Measurements from ENCODE around the gene TAT. TPM values are rescaled to one million over a fixed set of nuclear protein-coding genes. Genes with fewer than 3 reads are reported as not detected.
"Not testable (repeated sequence)": the region's sequence is repeated elsewhere in the genome, so short reads cannot be mapped to it uniquely, and the experiment has no call there.

The TAT gene
- under 1 TPM in 1 of 2 donors, not detected in 1; 0.09 TPM for total RNA-seq
- long read RNA-seq, donor 1 = 0 reads
- long read RNA-seq, donor 2 = 0 reads

DNA sequence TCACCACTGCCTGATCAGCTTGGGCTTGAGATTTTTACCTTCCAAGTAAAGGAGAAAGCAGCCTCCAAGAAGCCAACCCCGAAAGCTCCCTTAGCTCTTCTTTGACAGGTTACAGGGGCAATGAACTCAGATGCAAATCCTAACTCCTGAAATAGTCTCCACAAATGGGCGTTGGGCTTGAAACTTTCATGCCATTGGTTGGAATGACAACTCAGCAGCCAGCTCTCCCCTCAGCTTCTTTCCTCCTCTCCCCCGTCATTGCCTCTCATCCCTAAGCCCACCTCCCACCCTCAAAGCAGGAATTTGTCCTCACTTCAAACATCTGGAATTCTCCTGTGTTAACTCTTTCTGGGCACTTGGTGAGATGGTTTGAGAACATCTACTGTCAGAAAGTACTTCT is at the start of gene TAT:
Gene TAT, minus strand, starts transcription at position 122 of the 400 bp plus-strand sequence. CDS start 677 bp downstream, outside the sequence.
- intact Hi-C loops (cut with DNase I) = no loop called here
- DNase-seq (ENCODE audit: low spot score) = no peak

DNA sequence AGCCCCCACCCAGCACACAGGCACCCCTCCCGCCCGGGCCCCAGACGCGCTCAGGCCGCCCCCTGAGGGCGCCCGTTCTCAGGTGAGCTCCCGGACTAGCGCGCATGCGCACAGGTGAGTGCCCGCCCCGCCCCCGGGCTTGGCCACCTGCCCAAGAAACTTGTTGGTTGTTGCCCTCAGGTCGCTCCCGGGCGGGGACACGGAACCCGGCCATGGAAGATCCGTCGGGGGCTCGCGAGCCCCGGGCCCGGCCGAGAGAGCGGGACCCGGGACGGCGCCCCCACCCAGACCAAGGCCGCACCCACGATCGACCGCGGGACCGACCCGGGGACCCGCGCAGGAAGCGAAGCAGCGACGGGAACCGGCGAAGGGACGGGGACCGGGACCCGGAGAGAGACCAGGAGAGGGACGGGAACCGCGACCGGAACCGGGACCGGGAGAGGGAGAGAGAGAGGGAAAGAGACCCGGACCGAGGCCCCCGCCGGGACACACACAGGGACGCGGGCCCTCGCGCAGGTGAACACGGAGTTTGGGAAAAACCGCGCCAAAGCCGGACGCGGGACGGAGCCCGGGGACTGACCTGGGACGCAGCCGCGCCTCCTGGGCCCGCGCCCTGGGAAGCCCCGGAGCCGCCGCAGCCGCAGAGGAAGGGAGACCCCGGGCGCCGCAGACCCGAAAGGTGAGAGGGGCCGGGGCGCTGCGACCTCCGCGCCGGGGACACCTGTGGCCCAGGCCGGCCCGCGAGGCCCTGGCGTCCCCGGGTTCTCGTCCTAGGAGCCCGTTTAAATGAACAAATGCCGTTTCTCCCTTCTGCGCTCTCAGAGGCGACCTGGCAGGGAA is 49.3 kb upstream of the TAT start, which contains the start of gene MARVELD3:
Gene MARVELD3, plus strand, starts transcription at position 167 of the 840 bp plus-strand sequence. Its CDS starts 46 bp downstream, at position 213.
- no peak for DNase-seq (ENCODE audit: low spot score)
- intact Hi-C loops (cut with DNase I) = no loop called here

DNA sequence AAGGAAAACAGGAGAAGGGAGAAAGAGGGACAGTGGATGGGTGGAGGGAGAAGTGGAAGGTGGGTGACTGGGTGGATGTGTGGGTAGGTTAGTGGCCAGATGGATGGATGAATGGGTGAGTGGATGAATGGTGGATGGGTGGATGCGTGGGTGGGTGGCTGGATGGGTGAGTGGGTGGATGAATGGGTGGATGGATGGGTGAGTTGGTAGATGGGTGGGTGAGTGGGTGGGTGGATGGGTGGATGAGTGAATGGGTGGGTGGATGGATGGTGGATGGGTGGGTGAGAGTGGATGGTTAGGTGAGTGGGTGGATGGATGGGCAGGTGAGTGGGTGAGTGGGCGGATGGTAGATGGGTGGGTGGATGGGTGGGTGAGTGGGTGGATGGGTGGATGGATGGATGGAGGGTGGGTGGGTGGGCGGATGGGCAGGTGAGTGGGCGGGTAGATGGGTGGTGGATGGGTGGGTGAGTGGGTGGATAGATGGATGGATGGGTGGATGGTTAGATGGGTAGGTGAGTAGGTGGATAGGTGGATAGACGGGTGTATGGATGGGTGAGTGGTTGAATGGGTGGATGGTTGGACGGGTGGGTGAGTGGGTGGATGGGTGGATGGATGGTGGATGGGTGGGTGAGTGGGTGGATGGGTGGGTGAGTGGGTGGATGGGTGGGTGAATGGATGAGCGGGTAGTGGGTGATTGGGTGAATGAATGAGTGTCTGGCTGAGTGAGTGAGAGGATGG is 48.4 kb upstream of the TAT start:
- intact Hi-C loops (cut with DNase I) = no loop called here
- no peak for DNase-seq (ENCODE audit: low spot score)

DNA sequence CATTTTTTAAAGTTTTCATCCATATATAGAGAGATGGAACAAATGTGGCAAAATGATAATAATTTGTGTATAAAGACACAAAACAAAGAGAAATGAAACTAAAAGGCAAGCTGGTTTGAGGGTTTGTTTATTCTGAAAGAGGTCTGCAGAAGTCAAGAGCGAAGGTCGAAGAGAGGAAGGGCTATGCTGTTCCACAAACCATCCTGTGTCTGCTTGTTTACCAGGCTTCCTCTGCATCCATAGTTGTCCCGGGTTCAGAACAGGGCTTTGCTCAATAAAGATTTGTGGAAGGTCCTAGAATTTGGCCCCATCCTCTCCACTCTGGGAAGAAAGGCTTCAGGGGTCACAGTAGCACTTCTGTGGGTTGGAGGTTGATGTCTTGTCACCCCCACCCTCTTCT is 46.7 kb upstream of the TAT start:
- intact Hi-C loops (cut with DNase I) = no loop called here
- no peak for DNase-seq (ENCODE audit: low spot score)

DNA sequence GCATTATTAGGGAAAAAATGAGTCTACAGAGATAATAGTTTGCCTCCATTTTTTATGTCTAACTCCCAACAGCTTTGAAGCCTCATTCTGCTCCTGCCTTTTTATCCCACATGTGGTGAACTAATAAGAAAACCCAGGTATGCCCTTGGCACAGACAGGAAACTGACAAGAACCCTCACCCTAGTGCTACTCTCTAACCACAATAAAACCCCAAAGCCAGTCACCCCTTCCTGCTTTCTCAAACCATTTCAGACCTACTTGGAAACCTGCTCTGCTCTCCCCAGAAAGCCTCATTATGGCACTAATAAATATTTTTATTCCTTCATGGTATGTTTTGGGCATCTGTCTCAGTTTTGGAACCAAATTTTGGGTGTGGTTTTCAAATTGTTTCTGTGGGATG is 45.2 kb upstream of the TAT start:
- DNase-seq (ENCODE audit: low spot score) = no peak
- intact Hi-C loops (cut with DNase I) = no loop called here

DNA sequence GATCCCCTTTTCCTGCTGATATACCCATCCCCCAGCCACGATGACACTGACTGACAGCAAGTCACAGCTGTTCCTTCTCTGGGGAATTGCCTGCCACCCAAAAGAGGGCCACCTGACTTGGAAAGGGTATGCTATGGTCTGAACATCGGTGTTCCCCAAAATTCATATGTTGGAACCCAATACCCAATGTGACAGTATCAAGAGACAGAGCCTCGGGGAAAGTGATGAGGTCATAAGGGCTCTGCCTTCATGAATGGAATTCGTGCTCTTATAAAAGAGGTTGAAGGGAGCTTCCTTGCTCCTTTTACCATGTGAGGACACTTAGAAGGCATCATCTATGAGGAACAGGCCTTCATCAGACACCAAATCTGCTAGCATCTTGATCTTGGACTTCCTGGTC is 41.5 kb upstream of the TAT start:
- intact Hi-C loops (cut with DNase I) = loop anchor here in 1 of 2 donors (10.0 kb wide), 1 partner anchor 204 kb away; no protein-coding TSS in a partner anchor
- no peak for DNase-seq (ENCODE audit: low spot score)

DNA sequence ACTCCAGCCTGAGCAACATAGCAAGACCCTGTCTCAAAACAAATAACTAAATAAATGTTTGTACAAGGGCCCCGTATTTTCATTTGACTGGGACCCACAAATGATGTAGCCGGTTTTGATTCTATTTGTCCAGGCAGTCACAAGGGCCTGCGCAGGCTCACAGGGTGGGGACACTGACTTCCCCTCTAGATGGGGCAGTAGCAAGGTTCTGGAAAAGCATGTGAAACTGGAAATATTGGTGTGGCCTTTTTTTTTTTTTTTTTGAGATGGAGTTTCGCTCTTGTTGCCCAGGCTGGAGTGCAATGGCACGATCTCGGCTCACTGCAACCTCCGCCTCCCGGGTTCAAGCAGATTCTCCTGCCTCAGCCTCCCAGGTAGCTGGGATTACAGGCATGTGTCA is 38.1 kb upstream of the TAT start:
- not testable (repeated sequence) for DNase-seq (ENCODE audit: low spot score)
- intact Hi-C loops (cut with DNase I) = loop anchor here in 1 of 2 donors (10.0 kb wide), 1 partner anchor 200 kb away; no protein-coding TSS in a partner anchor

DNA sequence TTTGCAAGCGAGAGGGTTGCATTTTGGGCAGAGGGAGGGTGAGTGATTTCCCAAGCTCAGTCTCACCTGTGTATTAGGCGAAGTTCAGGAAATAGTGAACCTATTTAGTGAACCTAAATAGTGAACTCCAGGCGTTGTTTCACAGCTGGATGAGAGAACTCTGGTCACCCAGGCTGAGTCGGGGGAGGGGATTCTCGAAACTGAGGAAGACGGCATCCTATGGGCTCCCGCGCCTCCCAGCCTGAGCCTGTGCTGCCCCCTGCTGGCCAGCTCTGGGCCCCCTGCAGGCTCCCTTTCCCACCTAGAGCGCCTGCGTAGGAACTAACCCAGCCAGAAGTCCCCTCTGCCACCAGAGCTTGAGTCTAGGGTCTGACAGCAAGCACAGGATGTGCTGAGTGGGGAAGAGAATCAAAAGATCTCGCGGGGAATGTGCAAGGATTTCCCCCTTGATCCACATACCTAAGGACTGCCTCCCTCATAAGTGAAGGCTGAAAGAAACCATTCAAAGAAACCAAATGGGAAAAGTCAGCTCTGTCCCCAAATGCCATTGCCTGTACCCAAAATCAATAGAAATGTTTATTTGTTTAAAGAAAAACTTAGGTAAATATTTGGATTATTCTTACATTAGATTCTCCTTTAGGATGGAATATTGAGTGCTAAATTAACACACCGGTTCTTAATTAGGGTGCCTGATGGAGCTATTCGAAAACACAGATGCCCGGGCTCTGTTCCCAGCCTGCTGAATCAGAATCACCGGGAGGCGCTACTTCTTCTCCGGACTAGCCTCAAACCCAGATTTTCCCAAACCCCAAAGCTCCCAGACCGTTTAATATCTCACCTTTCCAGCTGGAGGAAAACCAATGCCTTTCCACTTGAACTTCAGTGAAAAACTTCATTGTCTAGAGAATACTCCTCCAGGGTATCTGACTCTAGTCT is 34.3 kb upstream of the TAT start:
- peak; percentile 86 for DNase-seq (ENCODE audit: low spot score)
- intact Hi-C loops (cut with DNase I) = loop anchor here in 1 of 2 donors (10.0 kb wide), 1 partner anchor 196 kb away; no protein-coding TSS in a partner anchor

DNA sequence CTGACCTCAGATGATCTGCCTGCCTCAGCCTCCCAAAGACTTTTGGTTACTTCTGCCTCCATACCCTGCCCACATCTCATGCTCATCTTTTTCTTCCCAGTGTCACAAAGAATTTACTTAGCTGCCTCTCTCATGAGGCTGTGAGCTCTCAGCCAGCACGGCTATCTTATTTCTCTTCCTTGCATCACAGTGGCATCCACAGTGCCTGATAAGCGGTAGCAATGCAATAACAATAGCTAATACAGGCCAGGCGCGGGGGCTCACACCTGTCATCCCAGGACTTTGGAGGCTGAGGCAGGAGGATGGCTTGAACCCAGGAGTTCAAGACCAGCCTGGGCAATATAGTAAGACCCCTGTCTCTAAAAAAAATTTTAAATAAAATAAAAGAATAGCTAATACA is 33.6 kb upstream of the TAT start:
- intact Hi-C loops (cut with DNase I) = loop anchor here in 1 of 2 donors (10.0 kb wide), 1 partner anchor 196 kb away; no protein-coding TSS in a partner anchor
- no peak for DNase-seq (ENCODE audit: low spot score)

DNA sequence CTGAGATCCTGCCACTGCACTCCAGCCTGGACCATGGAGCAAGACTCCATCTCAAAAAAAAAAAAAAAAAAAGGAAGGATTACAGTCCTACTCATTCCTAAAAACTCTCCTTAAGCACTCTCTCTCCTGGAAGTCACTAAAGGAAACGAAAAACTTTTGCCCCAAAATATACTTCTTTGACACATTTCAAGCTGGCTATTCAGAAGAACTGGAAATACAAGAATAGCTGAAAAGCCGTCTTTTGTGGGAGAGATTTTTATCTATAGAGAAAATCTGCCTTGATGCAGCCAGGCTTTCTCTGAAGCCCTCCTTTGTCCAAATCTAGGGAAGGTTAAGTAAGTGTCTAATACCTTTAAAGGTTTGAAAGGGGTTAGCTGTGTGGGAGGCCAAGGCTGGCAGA is 32.2 kb upstream of the TAT start:
- intact Hi-C loops (cut with DNase I) = no loop called here
- DNase-seq (ENCODE audit: low spot score) = no peak

DNA sequence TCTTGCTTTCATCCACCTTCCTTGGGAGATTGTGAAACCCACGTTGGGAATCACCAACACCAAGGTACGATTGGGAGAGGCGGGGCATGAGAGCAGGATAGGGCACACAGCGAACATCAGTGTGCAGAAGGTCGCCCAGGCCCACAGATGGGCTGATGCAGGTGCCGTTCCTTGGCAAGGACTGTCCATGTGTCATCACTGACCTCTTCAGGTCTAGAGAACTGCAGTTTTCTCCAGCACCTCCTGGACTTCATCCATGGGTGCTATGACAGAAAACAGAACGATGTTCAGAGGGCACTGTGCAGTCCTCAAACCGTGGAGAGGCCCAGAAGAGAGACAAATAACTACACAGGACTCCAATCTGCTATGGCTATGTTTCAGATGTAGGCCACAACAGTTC is 23.9 kb upstream of the TAT start:
- intact Hi-C loops (cut with DNase I) = no loop called here

DNA sequence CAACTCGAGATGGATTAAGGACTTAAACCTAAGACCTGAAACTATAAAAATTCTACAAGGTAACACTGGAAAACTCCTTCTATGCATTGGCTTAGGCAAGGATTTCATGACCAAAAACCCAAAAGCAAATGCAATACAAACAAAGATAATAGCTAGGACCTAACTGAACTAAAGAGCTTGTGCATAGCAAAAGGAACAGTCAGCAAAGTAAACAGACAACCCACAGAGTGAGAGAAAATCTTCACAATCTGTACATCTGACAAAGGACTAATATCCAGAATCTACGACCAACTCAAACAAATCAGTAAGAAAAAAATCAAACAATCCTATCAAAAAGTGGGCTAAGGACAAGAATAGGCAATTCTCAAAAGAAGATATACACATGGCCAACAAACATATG is 21.5 kb upstream of the TAT start:
- intact Hi-C loops (cut with DNase I); DNase-seq (ENCODE audit: low spot score): not testable (repeated sequence)

More for the DNA sequence above, 23.9 kb upstream of the TAT start:
- no peak for DNase-seq (ENCODE audit: low spot score)

DNA sequence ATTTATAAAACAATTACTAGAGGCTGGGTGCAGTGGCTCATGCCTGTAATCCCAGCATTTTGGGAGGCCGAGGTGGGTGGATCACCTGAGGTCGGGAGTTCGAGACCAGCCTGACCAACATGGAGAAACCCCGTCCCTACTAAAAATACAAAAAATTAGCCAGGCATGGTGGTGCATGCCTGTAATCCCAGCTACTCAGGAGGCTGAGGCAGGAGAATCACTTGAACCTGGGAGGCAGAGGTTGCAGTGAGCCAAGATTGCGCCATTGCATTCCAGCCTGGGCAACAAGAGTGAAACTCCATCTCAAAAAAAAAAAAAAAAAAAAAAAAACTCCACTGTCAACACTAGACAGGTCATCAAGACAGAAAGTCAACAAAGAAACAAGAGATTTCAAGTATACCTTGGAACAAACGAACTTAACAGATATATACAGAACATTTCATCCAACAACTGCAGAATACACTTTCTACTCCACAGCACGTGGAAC is 18.5 kb upstream of the TAT start:
- intact Hi-C loops (cut with DNase I); DNase-seq (ENCODE audit: low spot score): not testable (repeated sequence)

DNA sequence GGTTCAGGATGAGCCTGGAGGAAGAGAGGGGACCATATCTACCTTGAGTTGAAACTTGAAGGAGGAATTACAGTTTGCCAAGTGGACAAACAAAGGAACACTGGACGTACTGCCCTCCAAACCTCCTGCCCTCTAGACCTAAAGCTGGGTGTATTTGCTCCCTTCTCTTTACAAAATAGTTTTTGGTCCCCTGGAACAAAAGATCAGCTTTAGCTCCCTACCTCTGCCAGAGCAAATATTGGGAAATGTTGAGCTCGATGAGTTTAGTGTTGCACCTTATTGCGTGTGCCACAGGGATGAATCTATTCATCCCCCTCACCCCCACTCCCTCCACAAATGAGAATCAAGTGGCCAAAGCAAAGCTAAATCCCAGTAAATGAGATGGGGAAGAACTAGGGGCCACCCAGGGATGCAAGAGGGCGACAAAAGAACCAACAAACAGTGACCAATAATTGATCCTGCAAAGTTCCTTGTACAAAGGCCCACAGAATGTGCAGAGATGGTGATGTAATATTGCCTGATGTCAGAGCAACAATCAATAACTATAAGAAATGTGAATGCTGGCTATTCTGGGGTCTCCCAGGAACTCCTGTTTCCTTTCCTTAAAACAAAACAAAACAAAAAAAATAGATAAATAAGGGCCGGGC is 17.2 kb upstream of the TAT start:
- DNase-seq (ENCODE audit: low spot score) = no peak
- intact Hi-C loops (cut with DNase I) = no loop called here

DNA sequence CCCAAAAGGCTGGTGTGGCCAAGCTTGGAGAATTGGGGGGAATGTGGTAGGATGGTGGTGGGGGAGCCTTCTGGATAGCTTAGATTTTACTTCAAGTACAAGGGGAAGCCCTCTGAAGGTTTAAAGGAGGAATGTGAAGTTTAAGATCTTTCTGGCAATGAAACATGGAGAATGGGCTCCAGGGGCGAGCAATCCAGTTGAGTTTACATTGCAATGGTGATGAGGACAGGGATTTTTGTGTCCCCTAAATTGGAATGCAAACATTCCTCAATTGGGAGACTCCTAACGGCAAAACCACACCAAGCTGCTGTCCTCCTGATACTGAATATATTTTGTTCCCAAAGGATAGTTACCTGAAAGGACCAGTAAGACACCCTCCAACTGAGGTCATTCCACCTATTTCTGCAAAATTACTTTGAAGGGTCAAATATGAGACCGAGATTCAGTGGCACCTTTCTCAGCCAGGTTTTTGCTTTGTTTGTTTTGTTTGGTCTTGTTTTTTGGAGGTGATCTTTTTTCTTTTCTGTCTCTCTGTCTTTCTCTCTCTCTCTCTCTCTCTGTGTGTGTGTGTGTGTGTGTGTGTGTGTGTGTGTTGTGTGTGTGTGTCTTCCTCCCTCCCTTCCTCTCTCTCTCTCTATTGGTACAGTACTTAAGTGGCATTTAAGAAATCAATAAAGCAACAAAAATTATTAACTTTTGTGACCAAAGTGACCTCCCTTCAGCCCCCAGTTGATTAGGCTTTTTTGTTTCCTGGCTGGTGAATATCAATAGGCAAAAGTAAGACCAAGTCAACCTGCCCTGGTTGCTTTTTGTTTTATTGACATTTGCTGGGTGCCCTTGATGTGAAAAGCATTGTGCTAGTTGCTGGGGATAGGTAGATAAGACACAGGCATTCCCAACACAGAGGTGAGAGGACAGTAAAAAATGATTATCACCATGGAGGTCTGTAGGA is 16.4 kb upstream of the TAT start:
- DNase-seq (ENCODE audit: low spot score) = no peak
- intact Hi-C loops (cut with DNase I) = no loop called here

DNA sequence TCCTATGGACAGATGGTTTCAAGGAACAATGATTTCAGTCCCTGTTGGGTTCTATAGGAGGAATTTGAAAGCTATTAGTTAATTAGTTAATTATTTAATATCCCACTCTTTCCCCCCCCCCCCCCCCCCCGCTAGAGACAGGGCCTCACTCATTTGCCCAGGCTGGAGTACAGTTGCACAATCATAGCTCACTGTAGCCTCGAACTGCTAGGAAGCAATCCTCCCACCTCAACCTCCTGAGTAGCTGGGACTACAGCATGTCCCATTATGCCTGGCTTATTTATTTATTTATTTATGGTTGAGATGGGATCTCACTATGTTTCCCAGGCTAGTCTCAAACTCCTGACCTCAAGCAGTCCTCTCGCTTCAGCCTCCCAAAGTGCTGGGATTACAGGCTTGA is 15.0 kb upstream of the TAT start:
- DNase-seq (ENCODE audit: low spot score) = no peak
- intact Hi-C loops (cut with DNase I) = no loop called here

DNA sequence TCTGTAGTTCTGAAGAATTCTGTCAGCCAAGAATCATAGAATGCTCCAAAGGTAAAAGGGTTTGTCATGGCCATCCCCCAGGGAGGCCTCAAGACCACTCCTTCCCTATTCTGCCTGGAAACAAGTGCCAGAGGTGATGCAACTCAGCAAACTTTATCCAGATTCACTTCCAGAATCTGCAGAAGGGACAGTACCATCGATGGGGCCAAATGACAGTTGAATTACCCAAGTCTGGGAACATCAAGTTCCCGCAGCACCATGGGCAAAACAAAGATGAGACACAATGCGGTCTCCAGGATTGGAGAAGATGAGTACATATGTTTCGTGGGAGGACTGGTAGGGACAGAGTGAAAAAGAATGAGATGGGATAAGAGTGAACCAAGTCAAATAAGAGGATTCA is 13.7 kb upstream of the TAT start:
- intact Hi-C loops (cut with DNase I) = no loop called here
- no peak for DNase-seq (ENCODE audit: low spot score)
